ENCODE results near the gene PRSS2.
"Not testable (repeated sequence)": the region's sequence is repeated elsewhere in the genome, so short reads cannot be mapped to it uniquely, and the experiment has no call there.

DNA sequence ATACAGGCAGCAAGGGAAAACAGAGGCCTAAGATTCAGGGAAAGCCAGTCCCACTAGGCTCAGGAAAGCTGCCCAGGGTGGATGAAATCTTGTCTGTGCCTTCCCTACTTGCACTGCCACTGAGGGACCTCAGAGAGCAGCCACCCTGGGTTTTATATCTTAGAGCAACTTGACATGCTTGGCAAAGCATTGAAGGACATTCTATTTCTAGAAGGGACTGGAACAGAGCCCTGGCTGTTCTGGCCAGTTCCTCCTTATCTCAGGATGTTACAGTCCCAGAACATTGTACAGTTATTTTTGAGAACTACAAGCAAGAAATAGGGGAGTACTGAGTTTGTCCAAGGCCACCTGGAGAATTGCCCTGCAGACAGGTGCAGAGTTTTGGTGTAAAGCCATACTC is 28.8 kb upstream of the PRSS2 start:
- TF ChIP-seq, protein P1, sequence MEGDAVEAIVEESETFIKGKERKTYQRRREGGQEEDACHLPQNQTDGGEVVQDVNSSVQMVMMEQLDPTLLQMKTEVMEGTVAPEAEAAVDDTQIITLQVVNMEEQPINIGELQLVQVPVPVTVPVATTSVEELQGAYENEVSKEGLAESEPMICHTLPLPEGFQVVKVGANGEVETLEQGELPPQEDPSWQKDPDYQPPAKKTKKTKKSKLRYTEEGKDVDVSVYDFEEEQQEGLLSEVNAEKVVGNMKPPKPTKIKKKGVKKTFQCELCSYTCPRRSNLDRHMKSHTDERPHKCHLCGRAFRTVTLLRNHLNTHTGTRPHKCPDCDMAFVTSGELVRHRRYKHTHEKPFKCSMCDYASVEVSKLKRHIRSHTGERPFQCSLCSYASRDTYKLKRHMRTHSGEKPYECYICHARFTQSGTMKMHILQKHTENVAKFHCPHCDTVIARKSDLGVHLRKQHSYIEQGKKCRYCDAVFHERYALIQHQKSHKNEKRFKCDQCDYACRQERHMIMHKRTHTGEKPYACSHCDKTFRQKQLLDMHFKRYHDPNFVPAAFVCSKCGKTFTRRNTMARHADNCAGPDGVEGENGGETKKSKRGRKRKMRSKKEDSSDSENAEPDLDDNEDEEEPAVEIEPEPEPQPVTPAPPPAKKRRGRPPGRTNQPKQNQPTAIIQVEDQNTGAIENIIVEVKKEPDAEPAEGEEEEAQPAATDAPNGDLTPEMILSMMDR (IDR thresholded peaks at IDR 0.05), result not testable (repeated sequence)
- not testable (repeated sequence) for TF ChIP-seq POLR2AphosphoS5 (IDR thresholded peaks at IDR 0.05; ENCODE audit: low read depth, low read length); SIN3A (IDR thresholded peaks at IDR 0.05; ENCODE audit: borderline replicate concordance, insufficient read depth, low read depth, low read length)
- TF ChIP-seq, protein P2, sequence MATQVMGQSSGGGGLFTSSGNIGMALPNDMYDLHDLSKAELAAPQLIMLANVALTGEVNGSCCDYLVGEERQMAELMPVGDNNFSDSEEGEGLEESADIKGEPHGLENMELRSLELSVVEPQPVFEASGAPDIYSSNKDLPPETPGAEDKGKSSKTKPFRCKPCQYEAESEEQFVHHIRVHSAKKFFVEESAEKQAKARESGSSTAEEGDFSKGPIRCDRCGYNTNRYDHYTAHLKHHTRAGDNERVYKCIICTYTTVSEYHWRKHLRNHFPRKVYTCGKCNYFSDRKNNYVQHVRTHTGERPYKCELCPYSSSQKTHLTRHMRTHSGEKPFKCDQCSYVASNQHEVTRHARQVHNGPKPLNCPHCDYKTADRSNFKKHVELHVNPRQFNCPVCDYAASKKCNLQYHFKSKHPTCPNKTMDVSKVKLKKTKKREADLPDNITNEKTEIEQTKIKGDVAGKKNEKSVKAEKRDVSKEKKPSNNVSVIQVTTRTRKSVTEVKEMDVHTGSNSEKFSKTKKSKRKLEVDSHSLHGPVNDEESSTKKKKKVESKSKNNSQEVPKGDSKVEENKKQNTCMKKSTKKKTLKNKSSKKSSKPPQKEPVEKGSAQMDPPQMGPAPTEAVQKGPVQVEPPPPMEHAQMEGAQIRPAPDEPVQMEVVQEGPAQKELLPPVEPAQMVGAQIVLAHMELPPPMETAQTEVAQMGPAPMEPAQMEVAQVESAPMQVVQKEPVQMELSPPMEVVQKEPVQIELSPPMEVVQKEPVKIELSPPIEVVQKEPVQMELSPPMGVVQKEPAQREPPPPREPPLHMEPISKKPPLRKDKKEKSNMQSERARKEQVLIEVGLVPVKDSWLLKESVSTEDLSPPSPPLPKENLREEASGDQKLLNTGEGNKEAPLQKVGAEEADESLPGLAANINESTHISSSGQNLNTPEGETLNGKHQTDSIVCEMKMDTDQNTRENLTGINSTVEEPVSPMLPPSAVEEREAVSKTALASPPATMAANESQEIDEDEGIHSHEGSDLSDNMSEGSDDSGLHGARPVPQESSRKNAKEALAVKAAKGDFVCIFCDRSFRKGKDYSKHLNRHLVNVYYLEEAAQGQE (IDR thresholded peaks at IDR 0.05; ENCODE audit: insufficient read depth in 1 of 2, low read depth in 2 of 2, low read length in 1 of 2), result not testable (repeated sequence)
